ENCODE data around the gene PADI2.

The PADI2 gene

DNA sequence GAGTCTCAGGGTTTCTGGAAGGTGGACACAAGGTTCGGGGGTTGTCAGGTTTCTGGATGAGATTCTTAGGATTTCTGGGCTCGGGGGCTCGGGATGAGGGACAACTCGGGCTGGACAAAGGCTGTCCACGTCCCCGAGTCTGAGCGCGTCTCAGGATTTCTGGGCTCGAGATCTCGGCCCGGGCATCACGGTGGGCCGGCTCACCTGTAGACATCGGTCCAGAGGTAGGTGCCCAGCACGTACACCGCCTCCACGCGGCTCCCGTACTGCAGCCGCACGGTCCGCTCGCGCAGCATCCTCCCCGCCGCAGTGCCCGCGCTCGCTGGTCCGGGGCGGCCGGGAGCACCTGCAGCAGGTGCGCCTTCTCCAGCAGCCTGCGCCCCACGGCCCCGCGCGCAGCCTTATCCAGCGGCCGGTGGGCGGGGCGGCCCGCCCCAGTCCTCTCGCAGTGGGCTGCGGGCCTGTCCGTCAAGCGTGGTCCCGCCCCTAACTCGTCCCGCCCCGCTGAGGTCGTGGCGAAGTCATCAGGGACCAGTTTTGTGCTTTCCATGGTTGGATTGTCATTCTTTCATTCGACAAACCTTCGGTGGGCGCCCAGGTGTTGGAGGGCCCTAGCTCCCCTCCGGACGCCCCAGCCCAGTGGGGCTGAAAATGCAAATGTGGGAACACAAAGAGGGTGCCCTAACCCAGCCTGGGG lies at the start of gene PADI2:
TSS of gene PADI2 (minus strand) at position 376 of the 697 bp plus-strand sequence. CDS start at position 296, 80 bp downstream.
- peaks cover 32% of the 10 kb centered on the region for H3K27me3 ChIP-seq (ENCODE audit: control insufficient read depth, insufficient read depth, low read length)
- no peak within 1 kb of the TSS for H3K9ac ChIP-seq (ENCODE audit: low read depth, low read length)
- H3K9me3 ChIP-seq (ENCODE audit: control insufficient read depth, insufficient read depth, low read length) = no peaks in the 10 kb centered on the region
- H3K4me1 ChIP-seq (ENCODE audit: control insufficient read depth, insufficient read depth, low read length) = no peaks in the 10 kb centered on the region
- H3K4me3 ChIP-seq (ENCODE audit: low read depth, low read length) = peak within 1 kb of the TSS; percentile 75
- no peaks in the 10 kb centered on the region for H3K36me3 ChIP-seq (ENCODE audit: control insufficient read depth, insufficient read depth, low read length)

GRCh38 chr1:17168091-17168876 lies 49.0 kb upstream of the PADI2 start:
- Histone ChIP-seq H3K4me3 (ENCODE audit: low read depth, low read length) (no peak overlapping the region), H3K9me3 (ENCODE audit: control insufficient read depth, insufficient read depth, low read length) (no peaks in the 10 kb centered on the region), H3K4me1 (ENCODE audit: control insufficient read depth, insufficient read depth, low read length) (no peaks in the 10 kb centered on the region), H3K9ac (ENCODE audit: low read depth, low read length) (no peak overlapping the region), H3K36me3 (ENCODE audit: control insufficient read depth, insufficient read depth, low read length) (no peaks in the 10 kb centered on the region), H3K27me3 (ENCODE audit: control insufficient read depth, insufficient read depth, low read length) (no peaks in the 10 kb centered on the region)

- no peak overlapping the region for H3K9ac ChIP-seq (ENCODE audit: low read depth, low read length)
- no peaks in the 10 kb centered on the region for H3K27me3 ChIP-seq (ENCODE audit: control insufficient read depth, insufficient read depth, low read length)
- H3K4me3 ChIP-seq (ENCODE audit: low read depth, low read length) = no peak overlapping the region
- H3K36me3 ChIP-seq (ENCODE audit: control insufficient read depth, insufficient read depth, low read length) = no peaks in the 10 kb centered on the region
- no peaks in the 10 kb centered on the region for H3K9me3 ChIP-seq (ENCODE audit: control insufficient read depth, insufficient read depth, low read length)
- no peaks in the 10 kb centered on the region for H3K4me1 ChIP-seq (ENCODE audit: control insufficient read depth, insufficient read depth, low read length)
Measured at GRCh38 chr1:17167786-17168090, 48.5 kb upstream of the PADI2 start.

- H3K4me1 ChIP-seq (ENCODE audit: control insufficient read depth, insufficient read depth, low read length) = no peaks in the 10 kb centered on the region
- H3K36me3 ChIP-seq (ENCODE audit: control insufficient read depth, insufficient read depth, low read length) = no peaks in the 10 kb centered on the region
- H3K9ac ChIP-seq (ENCODE audit: low read depth, low read length) = no peak overlapping the region
- H3K4me3 ChIP-seq (ENCODE audit: low read depth, low read length) = no peak overlapping the region
- H3K9me3 ChIP-seq (ENCODE audit: control insufficient read depth, insufficient read depth, low read length) = no peaks in the 10 kb centered on the region
- no peaks in the 10 kb centered on the region for H3K27me3 ChIP-seq (ENCODE audit: control insufficient read depth, insufficient read depth, low read length)
Measured at GRCh38 chr1:17167041-17167785, 48.0 kb upstream of the PADI2 start.

DNA sequence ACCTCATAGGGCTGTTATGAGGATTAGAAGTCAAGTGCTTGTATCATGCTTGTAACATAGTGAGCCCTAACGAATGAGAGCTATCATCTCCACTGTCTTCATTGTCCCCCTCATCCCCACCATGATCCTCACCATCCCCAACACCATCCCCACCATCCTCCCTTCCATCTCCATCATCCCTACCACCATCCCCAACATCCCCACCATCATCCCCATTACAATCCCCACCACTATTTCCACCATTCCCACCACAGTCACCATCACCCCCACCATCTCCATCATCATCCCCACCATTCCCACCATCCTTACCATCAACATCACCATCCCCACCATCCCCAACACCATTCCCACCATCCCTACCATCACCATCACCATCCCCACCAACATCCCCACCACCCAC lies 46.6 kb upstream of the PADI2 start:
- Histone ChIP-seq H3K4me1 (ENCODE audit: control insufficient read depth, insufficient read depth, low read length) (no peaks in the 10 kb centered on the region), H3K4me3 (ENCODE audit: low read depth, low read length) (no peak overlapping the region), H3K9ac (ENCODE audit: low read depth, low read length) (no peak overlapping the region), H3K9me3 (ENCODE audit: control insufficient read depth, insufficient read depth, low read length) (no peaks in the 10 kb centered on the region), H3K27me3 (ENCODE audit: control insufficient read depth, insufficient read depth, low read length) (no peaks in the 10 kb centered on the region), H3K36me3 (ENCODE audit: control insufficient read depth, insufficient read depth, low read length) (no peaks in the 10 kb centered on the region)

DNA sequence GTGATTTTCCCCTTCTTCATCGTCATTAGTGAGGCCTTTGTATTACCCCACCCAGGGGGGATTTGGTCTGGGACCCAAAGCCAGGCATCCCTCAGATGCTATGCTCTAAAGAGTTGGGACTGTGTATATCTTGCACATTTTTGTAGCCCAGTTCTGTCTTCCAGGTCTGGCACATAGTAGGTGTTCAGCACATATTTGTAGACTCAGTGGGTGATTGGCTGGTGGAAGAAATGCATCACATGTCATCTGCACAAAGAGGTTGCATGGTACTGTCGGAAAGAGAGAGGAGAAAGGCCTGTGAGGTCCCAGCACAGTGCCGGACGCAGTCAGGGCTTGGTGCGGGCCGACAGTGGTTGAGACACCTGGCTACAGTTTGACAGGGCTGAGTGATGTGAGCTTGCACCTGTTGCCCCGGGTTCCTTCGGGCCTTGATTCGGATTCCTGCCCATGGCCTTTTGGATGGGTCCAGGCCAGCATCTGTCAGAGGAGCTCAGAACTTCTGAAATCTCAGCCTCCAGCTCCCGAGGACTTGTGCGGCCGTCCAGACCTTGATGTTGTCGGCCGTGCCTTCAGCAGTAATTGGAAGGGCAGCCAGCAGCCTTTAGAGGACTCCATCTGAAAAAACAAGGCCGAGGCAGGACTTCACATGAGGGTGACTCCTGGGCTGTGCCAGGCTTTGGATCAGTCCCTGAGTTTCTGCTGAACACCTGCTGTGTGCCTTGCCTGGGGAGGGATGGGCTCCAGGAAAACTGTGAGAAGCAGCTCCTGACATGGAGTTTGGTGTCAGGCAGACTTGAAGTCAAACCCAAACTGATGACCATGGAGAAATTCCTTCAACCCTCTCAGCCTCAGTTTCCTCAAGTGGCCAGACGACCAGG lies 44.8 kb upstream of the PADI2 start:
- H3K9me3 ChIP-seq (ENCODE audit: control insufficient read depth, insufficient read depth, low read length) = no peaks in the 10 kb centered on the region
- H3K27me3 ChIP-seq (ENCODE audit: control insufficient read depth, insufficient read depth, low read length) = no peaks in the 10 kb centered on the region
- H3K9ac ChIP-seq (ENCODE audit: low read depth, low read length) = no peak overlapping the region
- no peaks in the 10 kb centered on the region for H3K36me3 ChIP-seq (ENCODE audit: control insufficient read depth, insufficient read depth, low read length)
- no peaks in the 10 kb centered on the region for H3K4me1 ChIP-seq (ENCODE audit: control insufficient read depth, insufficient read depth, low read length)
- H3K4me3 ChIP-seq (ENCODE audit: low read depth, low read length) = no peak overlapping the region

DNA sequence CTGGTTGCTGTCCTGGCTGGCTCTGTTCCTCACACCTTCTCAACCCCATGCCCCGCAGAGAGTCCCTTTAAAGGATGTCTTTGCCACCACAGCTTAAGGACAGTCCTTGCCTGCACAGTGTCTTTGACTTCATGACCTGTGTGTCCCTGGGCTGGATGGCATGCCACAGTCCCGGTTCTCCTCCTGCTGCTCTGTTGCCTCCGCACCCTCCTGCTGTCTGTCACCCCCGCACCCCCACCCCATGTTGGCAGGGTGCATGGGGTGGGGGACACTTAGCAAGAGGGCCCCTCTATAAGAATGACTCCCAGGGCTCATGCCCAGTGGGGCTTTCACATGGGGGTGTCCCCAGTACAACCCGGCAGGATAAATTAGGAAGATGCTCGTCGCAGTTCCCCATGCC lies 44.1 kb upstream of the PADI2 start:
- no peak overlapping the region for H3K4me3 ChIP-seq (ENCODE audit: low read depth, low read length)
- H3K36me3 ChIP-seq (ENCODE audit: control insufficient read depth, insufficient read depth, low read length) = no peaks in the 10 kb centered on the region
- H3K9ac ChIP-seq (ENCODE audit: low read depth, low read length) = no peak overlapping the region
- no peaks in the 10 kb centered on the region for H3K9me3 ChIP-seq (ENCODE audit: control insufficient read depth, insufficient read depth, low read length)
- no peaks in the 10 kb centered on the region for H3K27me3 ChIP-seq (ENCODE audit: control insufficient read depth, insufficient read depth, low read length)
- H3K4me1 ChIP-seq (ENCODE audit: control insufficient read depth, insufficient read depth, low read length) = no peaks in the 10 kb centered on the region

- Histone ChIP-seq H3K4me1 (ENCODE audit: control insufficient read depth, insufficient read depth, low read length) (no peaks in the 10 kb centered on the region), H3K36me3 (ENCODE audit: control insufficient read depth, insufficient read depth, low read length) (no peaks in the 10 kb centered on the region), H3K9me3 (ENCODE audit: control insufficient read depth, insufficient read depth, low read length) (no peaks in the 10 kb centered on the region), H3K9ac (ENCODE audit: low read depth, low read length) (no peak overlapping the region), H3K4me3 (ENCODE audit: low read depth, low read length) (no peak overlapping the region), H3K27me3 (ENCODE audit: control insufficient read depth, insufficient read depth, low read length) (no peaks in the 10 kb centered on the region)
Measured at GRCh38 chr1:17162941-17163340, 43.7 kb upstream of the PADI2 start.

DNA sequence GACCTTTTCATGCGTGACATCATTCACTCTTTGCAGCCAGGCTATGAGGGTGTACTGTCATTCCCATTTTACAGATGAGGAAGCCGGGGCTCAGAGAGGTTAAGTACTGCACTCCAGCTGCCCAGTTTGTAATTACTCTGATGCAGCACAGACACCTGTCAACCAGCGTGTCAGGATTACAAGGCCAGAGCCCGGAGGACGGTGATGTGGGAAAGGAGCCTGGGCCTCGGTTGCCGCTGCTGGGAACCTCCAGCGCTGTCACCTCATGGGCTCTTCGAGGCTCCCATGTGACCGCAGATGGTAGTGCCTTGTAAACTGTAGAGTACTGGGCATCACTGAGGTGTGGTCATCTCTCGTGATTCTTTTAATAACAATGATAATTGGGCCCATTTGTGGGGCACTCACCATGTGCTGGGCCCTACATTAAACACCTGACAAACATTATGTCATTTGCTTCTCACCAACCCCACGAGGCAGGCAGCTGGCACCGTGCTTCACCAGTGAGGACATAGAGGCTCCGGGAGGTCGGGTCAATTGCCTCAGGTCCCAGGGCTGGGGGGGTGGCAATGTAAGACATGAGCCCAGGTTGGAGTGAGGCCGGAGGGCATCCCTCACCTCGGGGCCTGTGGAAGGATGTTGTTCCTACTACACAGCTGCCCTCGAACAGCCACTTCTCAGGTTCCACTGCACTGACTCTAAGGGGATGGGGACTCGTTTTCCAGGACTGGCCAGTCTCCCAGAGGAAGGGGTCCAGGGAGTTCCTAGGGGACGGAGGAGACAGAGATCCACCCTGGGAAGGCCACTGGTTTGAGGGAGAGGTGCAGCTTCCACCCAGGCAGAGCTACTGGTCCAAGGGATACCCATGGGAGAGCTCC lies 42.9 kb upstream of the PADI2 start:
- Histone ChIP-seq H3K9ac (ENCODE audit: low read depth, low read length) (no peak overlapping the region), H3K9me3 (ENCODE audit: control insufficient read depth, insufficient read depth, low read length) (no peaks in the 10 kb centered on the region), H3K27me3 (ENCODE audit: control insufficient read depth, insufficient read depth, low read length) (no peaks in the 10 kb centered on the region), H3K36me3 (ENCODE audit: control insufficient read depth, insufficient read depth, low read length) (no peaks in the 10 kb centered on the region), H3K4me3 (ENCODE audit: low read depth, low read length) (no peak overlapping the region), H3K4me1 (ENCODE audit: control insufficient read depth, insufficient read depth, low read length) (no peaks in the 10 kb centered on the region)

GRCh38 chr1:17161137-17161740 lies 42.0 kb upstream of the PADI2 start:
- no peaks in the 10 kb centered on the region for H3K9me3 ChIP-seq (ENCODE audit: control insufficient read depth, insufficient read depth, low read length)
- H3K27me3 ChIP-seq (ENCODE audit: control insufficient read depth, insufficient read depth, low read length) = no peaks in the 10 kb centered on the region
- H3K4me1 ChIP-seq (ENCODE audit: control insufficient read depth, insufficient read depth, low read length) = no peaks in the 10 kb centered on the region
- no peak overlapping the region for H3K4me3 ChIP-seq (ENCODE audit: low read depth, low read length)
- no peak overlapping the region for H3K9ac ChIP-seq (ENCODE audit: low read depth, low read length)
- no peaks in the 10 kb centered on the region for H3K36me3 ChIP-seq (ENCODE audit: control insufficient read depth, insufficient read depth, low read length)
